K562 (cell line): ENCODE results near the gene ANO4. TPM values are rescaled to one million over a fixed set of nuclear protein-coding genes. Genes with fewer than 3 reads are reported as not detected.

ENCODE experiments used
- ATAC-seq: fragments of 200-7000 bp; cut with Tn5 transposase; 3 replicates; pipeline ENCODE4 v1.9.1; 2020; ENCODE audit warnings: moderate library complexity
- BruUV-seq: library from RNA; stranded (reverse); fragments of 400-500 nt; replicated peaks from 2 replicates; lab custom pipeline; 2021; lab: Mats Ljungman, UMichigan
- CTCF ChIA-PET: fragments of 300-600 bp; formaldehyde crosslinking; extraction: SDS; loops from one replicate; lab custom pipeline; 2021; ENCODE audit warnings: low intra/inter-chr PET ratio; lab: Yijun Ruan, JAX
- POLR2A ChIA-PET: fragments of 300-600, 350-650 bp; sonication (Branson Sonifier 250); formaldehyde crosslinking; extraction: SDS; loops from one replicate; lab custom pipeline; 2021; ENCODE audit warnings: antibody characterized with exemption, inconsistent platforms; lab: Yijun Ruan, JAX
- DNase-seq, 4 experiments: peaks; one replicate each; pipeline versions ENCODE4 v3.0.0 to v3.0.0-alpha.2; 2011 to 2018; ENCODE audit warnings: low spot score in 3 of 4, mixed read lengths in 3 of 4; ENCODE audit errors: extremely low read depth in 1 of 4
- FAIRE-seq: peaks from 2 replicates; lab custom pipeline; 2011; peaks lifted over from hg19 to GRCh38; lab: Jason Lieb, UNC
- H2AFZ ChIP-seq: 2 replicates; pipeline ENCODE4 v1.6.0; 2011; ENCODE audit warnings: low read depth, low read length, control low read depth, inconsistent platforms
- H3K27ac ChIP-seq: fragments of 200-600 bp; 3 replicates; pipeline ENCODE4 v1.8.0; 2011; ENCODE audit warnings: low read depth, mild to moderate bottlenecking, control low read depth, inconsistent platforms, low read length, moderate library complexity, mixed read lengths; ENCODE audit errors: extremely low read depth
- H3K27me3 ChIP-seq, 2 experiments: fragments of 300-600 bp in 1 of 2; 2 replicates in 1 of 2; 3 replicates in 1 of 2; pipeline versions ENCODE4 v1.6.0 to v1.8.0; 2011; ENCODE audit warnings: inconsistent platforms in 2 of 2, low read length in 2 of 2, mild to moderate bottlenecking in 1 of 2, mixed read lengths in 1 of 2, moderate library complexity in 1 of 2; ENCODE audit not compliant: control insufficient read depth in 2 of 2, insufficient read depth in 2 of 2
- H3K36me3 ChIP-seq: fragments of 300-600 bp; 3 replicates; pipeline ENCODE4 v1.8.0; 2011; ENCODE audit warnings: mild to moderate bottlenecking, low read length, inconsistent platforms; ENCODE audit not compliant: control insufficient read depth, insufficient read depth
- H3K4me1 ChIP-seq, 2 experiments: fragments of 200-600 bp in 1 of 2; replicated peaks in 1 of 2; 2 replicates in 1 of 2; 3 replicates in 1 of 2; pipeline versions ENCODE4 v1.5.1 to v1.8.0; 2011; ENCODE audit warnings: inconsistent platforms in 2 of 2, low read length in 2 of 2, mild to moderate bottlenecking in 1 of 2, mixed read lengths in 1 of 2, moderate library complexity in 1 of 2; ENCODE audit not compliant: control insufficient read depth in 2 of 2, insufficient read depth in 2 of 2
- H3K4me2 ChIP-seq: 2 replicates; pipeline ENCODE4 v1.6.1; 2011; ENCODE audit warnings: low read length, control low read depth, inconsistent platforms, mixed read lengths; ENCODE audit not compliant: insufficient read depth
- H3K4me3 ChIP-seq: fragments of 200-600 bp; sonication (generic), shearing (Covaris generic); 2 replicates; pipeline ENCODE4 v1.5.1; 2016; ENCODE audit warnings: control low read depth, inconsistent platforms
- H3K79me2 ChIP-seq: fragments of 200-600 bp; 3 replicates; pipeline ENCODE4 v1.8.0; 2011; ENCODE audit warnings: low read length, inconsistent platforms; ENCODE audit not compliant: control insufficient read depth, insufficient read depth
- H3K9ac ChIP-seq, 2 experiments: 2 replicates each; pipeline versions ENCODE4 v1.6.0 to v1.6.1; 2011; ENCODE audit warnings: low read depth in 2 of 2, low read length in 2 of 2, control low read depth in 1 of 2, inconsistent platforms in 1 of 2, mild to moderate bottlenecking in 1 of 2, mixed read lengths in 1 of 2; ENCODE audit not compliant: insufficient read depth in 1 of 2
- H3K9me1 ChIP-seq: one replicate; pipeline ENCODE4 v1.6.0; 2011; ENCODE audit warnings: inconsistent platforms, mild to moderate bottlenecking, low read length, moderate library complexity; ENCODE audit not compliant: control insufficient read depth, insufficient read depth
- H3K9me3 ChIP-seq: replicated peaks from 2 replicates; pipeline ENCODE4 v1.5.1; 2011; ENCODE audit warnings: low read depth, low read length, inconsistent platforms; ENCODE audit not compliant: control insufficient read depth, insufficient read depth
- H4K20me1 ChIP-seq: replicated peaks from 2 replicates; pipeline ENCODE4 v1.6.1; 2011; ENCODE audit warnings: low read length, inconsistent platforms, mixed read lengths; ENCODE audit not compliant: control insufficient read depth, insufficient read depth
- ERF ChIP-seq: fragments of 450-650 bp; formaldehyde crosslinking; IDR thresholded peaks from 2 replicates; pipeline ENCODE4 v1.4.0; 2020; ENCODE audit warnings: mild to moderate bottlenecking, mixed read lengths
- HNRNPUL1 ChIP-seq: fragments of 200-400 bp; formaldehyde crosslinking; IDR thresholded peaks from 2 replicates; pipeline ENCODE4 v1.6.1; 2017; ENCODE audit warnings: low read length
- NRF1 ChIP-seq, 2 experiments: fragments of 450-650 bp; IDR thresholded peaks in 1 of 2; conservative IDR thresholded peaks in 1 of 2; 2 replicates each; pipeline ENCODE4 v1.6.1; 2014; ENCODE audit warnings: mild to moderate bottlenecking in 2 of 2
- TCF3 ChIP-seq: sonication (generic); formaldehyde crosslinking; IDR thresholded peaks from 2 replicates; pipeline ENCODE4 v1.4.0; 2020; ENCODE audit warnings: mild to moderate bottlenecking, missing genetic modification reagents
- TGIF2 ChIP-seq: sonication (generic); formaldehyde crosslinking; IDR thresholded peaks from 2 replicates; pipeline ENCODE4 v1.8.1; 2022; ENCODE audit warnings: mild to moderate bottlenecking, missing genetic modification reagents, moderate library complexity
- ZNF282 ChIP-seq: sonication (generic); formaldehyde crosslinking; IDR thresholded peaks from 2 replicates; pipeline ENCODE4 v1.8.1; 2023; ENCODE audit warnings: missing genetic modification reagents
- ZNF79 ChIP-seq: fragments of 250-450 bp; sonication (Bioruptor Pico); IDR thresholded peaks from 2 replicates; pipeline ENCODE4 v1.4.0; 2020; ENCODE audit warnings: low read depth, mild to moderate bottlenecking, moderate library complexity
- WGBS: fragments of 100-300 bp; shearing (Covaris generic); methylation state at CpG from one replicate; pipeline ENCODE4 v1.1.6; 2016; ENCODE audit warnings: low coverage, mixed read lengths; ENCODE audit not compliant: insufficient coverage; ENCODE audit errors: missing lambda C conversion rate; 5-methylcytosine and 5-hydroxymethylcytosine counted together
- in situ Hi-C: fragments of 300-500 bp; cut with MboI; formaldehyde crosslinking; loops from 4 replicates; pipeline ENCODE4 v1.15.0; 2018; ENCODE audit warnings: inconsistent platforms, mixed read lengths
- intact Hi-C: fragments of 100-400 bp; cut with micrococcal nuclease; formaldehyde crosslinking; loops from 2 replicates; pipeline ENCODE4 v1.14.2; 2022
- polyA plus RNA-seq, 8 experiments: library from polyadenylated mRNA; depleted of rRNA in 4 of 8; stranded (reverse) in 5 of 8; unstranded in 3 of 8; fragments of >200 nt; fragmentation: Nextera tagmentation in 2 of 8; fragmentation: Illumina TruSeq in 1 of 8; extraction: Ambion mirVana in 2 of 8; extraction: Trizol in 1 of 8; gene quantifications; 2 replicates each; pipeline versions ENCODE4 v1.2.1 to v1.2.3, GENCODE V29; 2011 to 2014; ENCODE audit warnings: inconsistent platforms in 1 of 8, missing spikeins in 1 of 8
- total RNA-seq, 7 experiments: library from RNA; depleted of rRNA in 6 of 7; stranded (reverse); fragments of >200 nt in 6 of 7; fragmentation: Illumina TruSeq in 2 of 7; extraction: Trizol in 2 of 7; gene quantifications; 2 replicates each; pipeline versions ENCODE4 v1.2.1 to v1.2.3, GENCODE V29; 2011 to 2021; ENCODE audit warnings: low replicate concordance in 1 of 7
- TF ChIP-seq, protein P1 (sequence below): fragments of 250-450 bp; sonication (Bioruptor Pico); IDR thresholded peaks from 2 replicates; pipeline ENCODE4 v1.5.0; 2020; ENCODE audit warnings: mild to moderate bottlenecking, borderline replicate concordance
- TF ChIP-seq, protein P2 (sequence below): fragments of 250-450 bp; sonication (Bioruptor Pico); IDR thresholded peaks from 2 replicates; pipeline ENCODE4 v1.4.0; 2020; ENCODE audit warnings: mild to moderate bottlenecking

ANO4 gene
- total and polyA plus RNA-seq, 9 of the 15 experiments (the other 6 are each of a cell fraction or from before 2014, with no cell fraction given) = not detected

GRCh38 chr12:100992194-100992593 is 197.6 kb downstream of the ANO4 start:
- no peaks in the 10 kb centered on the region for H3K9me3 ChIP-seq
- H3K27me3 ChIP-seq = no peaks in the 10 kb centered on the region
- no peaks in the 10 kb centered on the region for H3K79me2 ChIP-seq
- H3K4me1 ChIP-seq = no peaks in the 10 kb centered on the region; a peak in 2 of 5 replicates
- no TSS peak for BruUV-seq
- no peak overlapping the region for H3K9ac ChIP-seq
- CTCF ChIA-PET = no interaction called here
- FAIRE-seq (no peak), ATAC-seq (no peak), DNase-seq (no peak)
- WGBS = 0% methylated on average over 1 of the region's 1 CpG
- no peak overlapping the region for H3K4me3 ChIP-seq
- POLR2A ChIA-PET = no interaction called here
- H3K9me1 ChIP-seq = no peaks in the 10 kb centered on the region
- H4K20me1 ChIP-seq = no peaks in the 10 kb centered on the region
- intact Hi-C loops = no loop called here
- no peak overlapping the region for H3K27ac ChIP-seq
- no peak overlapping the region for H3K4me2 ChIP-seq
- in situ Hi-C loops = no loop called here
- H3K36me3 ChIP-seq = no peaks in the 10 kb centered on the region
- TF ChIP-seq HNRNPUL1 (no peak), ZNF79 (CRISPR knock-in tag) (no peak), ERF (CRISPR knock-in tag) (no peak), TCF3 (CRISPR knock-in tag) (no peak), NRF1 (conservative IDR thresholded peaks at IDR 0.05 in 1 of 2, IDR thresholded peaks at IDR 0.05 in 1 of 2) (no peak), TGIF2 (no peak), ZNF282 (CRISPR knock-in tag) (no peak)
- TF ChIP-seq, protein P1, sequence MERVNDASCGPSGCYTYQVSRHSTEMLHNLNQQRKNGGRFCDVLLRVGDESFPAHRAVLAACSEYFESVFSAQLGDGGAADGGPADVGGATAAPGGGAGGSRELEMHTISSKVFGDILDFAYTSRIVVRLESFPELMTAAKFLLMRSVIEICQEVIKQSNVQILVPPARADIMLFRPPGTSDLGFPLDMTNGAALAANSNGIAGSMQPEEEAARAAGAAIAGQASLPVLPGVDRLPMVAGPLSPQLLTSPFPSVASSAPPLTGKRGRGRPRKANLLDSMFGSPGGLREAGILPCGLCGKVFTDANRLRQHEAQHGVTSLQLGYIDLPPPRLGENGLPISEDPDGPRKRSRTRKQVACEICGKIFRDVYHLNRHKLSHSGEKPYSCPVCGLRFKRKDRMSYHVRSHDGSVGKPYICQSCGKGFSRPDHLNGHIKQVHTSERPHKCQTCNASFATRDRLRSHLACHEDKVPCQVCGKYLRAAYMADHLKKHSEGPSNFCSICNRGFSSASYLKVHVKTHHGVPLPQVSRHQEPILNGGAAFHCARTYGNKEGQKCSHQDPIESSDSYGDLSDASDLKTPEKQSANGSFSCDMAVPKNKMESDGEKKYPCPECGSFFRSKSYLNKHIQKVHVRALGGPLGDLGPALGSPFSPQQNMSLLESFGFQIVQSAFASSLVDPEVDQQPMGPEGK (CRISPR knock-in tag) = no peak
- TF ChIP-seq, protein P2, sequence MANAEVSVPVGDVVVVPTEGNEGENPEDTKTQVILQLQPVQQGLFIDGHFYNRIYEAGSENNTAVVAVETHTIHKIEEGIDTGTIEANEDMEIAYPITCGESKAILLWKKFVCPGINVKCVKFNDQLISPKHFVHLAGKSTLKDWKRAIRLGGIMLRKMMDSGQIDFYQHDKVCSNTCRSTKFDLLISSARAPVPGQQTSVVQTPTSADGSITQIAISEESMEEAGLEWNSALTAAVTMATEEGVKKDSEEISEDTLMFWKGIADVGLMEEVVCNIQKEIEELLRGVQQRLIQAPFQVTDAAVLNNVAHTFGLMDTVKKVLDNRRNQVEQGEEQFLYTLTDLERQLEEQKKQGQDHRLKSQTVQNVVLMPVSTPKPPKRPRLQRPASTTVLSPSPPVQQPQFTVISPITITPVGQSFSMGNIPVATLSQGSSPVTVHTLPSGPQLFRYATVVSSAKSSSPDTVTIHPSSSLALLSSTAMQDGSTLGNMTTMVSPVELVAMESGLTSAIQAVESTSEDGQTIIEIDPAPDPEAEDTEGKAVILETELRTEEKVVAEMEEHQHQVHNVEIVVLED (CRISPR knock-in tag) = no peak
- H2AFZ ChIP-seq = no peak overlapping the region
